HL-60 (cell line): Measurements from ENCODE around the gene CPNE4.

Source experiments
- DNase-seq, 2 experiments: peaks; one replicate each; pipeline ENCODE4 v3.0.0-alpha.2; 2010 to 2020; ENCODE audit warnings: low read depth in 1 of 2, low spot score in 1 of 2
- H3K27ac ChIP-seq: fragments of 250-450 bp; sonication (Bioruptor Pico); replicated peaks from 2 replicates; pipeline ENCODE4 v1.5.1; 2020; ENCODE audit warnings: mild to moderate bottlenecking, moderate library complexity
- H3K27me3 ChIP-seq: fragments of 250-450 bp; sonication (Bioruptor Pico); 2 replicates; pipeline ENCODE4 v1.5.1; 2021; ENCODE audit warnings: mild to moderate bottlenecking, moderate library complexity; ENCODE audit not compliant: insufficient read depth, poor library complexity, severe bottlenecking
- H3K4me3 ChIP-seq: replicated peaks from 2 replicates; pipeline ENCODE4 v1.5.1; 2011; ENCODE audit warnings: mild to moderate bottlenecking, control low read depth, low read length; ENCODE audit not compliant: insufficient read depth
- CTCF ChIP-seq: IDR thresholded peaks from one replicate; pipeline ENCODE4 v1.5.1; 2011; ENCODE audit warnings: low read length, control low read depth, inconsistent platforms; ENCODE audit not compliant: insufficient read depth
- GABPA ChIP-seq: IDR thresholded peaks from 2 replicates; pipeline ENCODE4 v1.6.1; 2012; ENCODE audit warnings: low read depth
- POLR2AphosphoS5 ChIP-seq: IDR thresholded peaks from 2 replicates; pipeline ENCODE4 v1.6.1; 2012; ENCODE audit warnings: low read depth
- SPI1 ChIP-seq: IDR thresholded peaks from 2 replicates; pipeline ENCODE4 v1.6.1; 2012; ENCODE audit warnings: low read depth, mild to moderate bottlenecking, borderline replicate concordance
- TF ChIP-seq, protein P1 (sequence below): IDR thresholded peaks from 2 replicates; pipeline ENCODE4 v1.6.1; 2012; ENCODE audit warnings: low read depth; ENCODE audit not compliant: insufficient replicate concordance

The CPNE4 gene

GRCh38 chr3:131535131-131535530, 499.7 kb downstream of the CPNE4 start:
- DNase-seq: no peak

GRCh38 chr3:131532645-131533044, 502.2 kb downstream of the CPNE4 start:
- Histone ChIP-seq H3K27ac (no peak overlapping the region), H3K4me3 (no peak overlapping the region), H3K27me3 (peaks cover 5% of the 10 kb centered on the region)
- TF ChIP-seq GABPA: no peak
- TF ChIP-seq SPI1: no peak
- no peak for TF ChIP-seq CTCF
- TF ChIP-seq, protein P1, sequence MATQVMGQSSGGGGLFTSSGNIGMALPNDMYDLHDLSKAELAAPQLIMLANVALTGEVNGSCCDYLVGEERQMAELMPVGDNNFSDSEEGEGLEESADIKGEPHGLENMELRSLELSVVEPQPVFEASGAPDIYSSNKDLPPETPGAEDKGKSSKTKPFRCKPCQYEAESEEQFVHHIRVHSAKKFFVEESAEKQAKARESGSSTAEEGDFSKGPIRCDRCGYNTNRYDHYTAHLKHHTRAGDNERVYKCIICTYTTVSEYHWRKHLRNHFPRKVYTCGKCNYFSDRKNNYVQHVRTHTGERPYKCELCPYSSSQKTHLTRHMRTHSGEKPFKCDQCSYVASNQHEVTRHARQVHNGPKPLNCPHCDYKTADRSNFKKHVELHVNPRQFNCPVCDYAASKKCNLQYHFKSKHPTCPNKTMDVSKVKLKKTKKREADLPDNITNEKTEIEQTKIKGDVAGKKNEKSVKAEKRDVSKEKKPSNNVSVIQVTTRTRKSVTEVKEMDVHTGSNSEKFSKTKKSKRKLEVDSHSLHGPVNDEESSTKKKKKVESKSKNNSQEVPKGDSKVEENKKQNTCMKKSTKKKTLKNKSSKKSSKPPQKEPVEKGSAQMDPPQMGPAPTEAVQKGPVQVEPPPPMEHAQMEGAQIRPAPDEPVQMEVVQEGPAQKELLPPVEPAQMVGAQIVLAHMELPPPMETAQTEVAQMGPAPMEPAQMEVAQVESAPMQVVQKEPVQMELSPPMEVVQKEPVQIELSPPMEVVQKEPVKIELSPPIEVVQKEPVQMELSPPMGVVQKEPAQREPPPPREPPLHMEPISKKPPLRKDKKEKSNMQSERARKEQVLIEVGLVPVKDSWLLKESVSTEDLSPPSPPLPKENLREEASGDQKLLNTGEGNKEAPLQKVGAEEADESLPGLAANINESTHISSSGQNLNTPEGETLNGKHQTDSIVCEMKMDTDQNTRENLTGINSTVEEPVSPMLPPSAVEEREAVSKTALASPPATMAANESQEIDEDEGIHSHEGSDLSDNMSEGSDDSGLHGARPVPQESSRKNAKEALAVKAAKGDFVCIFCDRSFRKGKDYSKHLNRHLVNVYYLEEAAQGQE: no peak
- TF ChIP-seq POLR2AphosphoS5: no peak
- DNase-seq: no peak

More at GRCh38 chr3:131535131-131535530, 499.7 kb downstream of the CPNE4 start:
- no peak for TF ChIP-seq POLR2AphosphoS5
- no peak for TF ChIP-seq CTCF
- no peak for TF ChIP-seq GABPA
- TF ChIP-seq, protein P1: no peak
- no peak for TF ChIP-seq SPI1
- Histone ChIP-seq H3K27me3 (no peaks in the 10 kb centered on the region), H3K27ac (no peak overlapping the region), H3K4me3 (no peak overlapping the region)

DNA sequence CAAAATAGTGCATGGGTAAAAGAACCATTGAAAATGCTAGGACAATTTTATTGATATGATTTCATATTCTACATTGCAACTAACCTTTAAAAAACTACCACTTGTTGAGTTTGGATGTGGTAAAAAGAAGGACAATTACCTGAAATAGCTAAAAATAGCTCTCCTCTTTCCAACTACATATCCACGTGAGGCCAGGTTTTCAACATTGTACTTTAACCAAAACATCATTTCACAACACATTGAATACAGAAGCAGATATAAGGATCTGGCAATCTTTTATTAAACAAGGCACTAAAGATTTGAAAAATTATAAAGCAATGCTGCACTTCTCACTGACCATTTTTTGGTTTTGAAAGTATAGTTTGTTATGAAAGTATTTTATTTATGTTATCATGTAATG, 504.0 kb downstream of the CPNE4 start:
- Histone ChIP-seq H3K27me3 (peaks cover 10% of the 10 kb centered on the region), H3K27ac (no peak overlapping the region), H3K4me3 (no peak overlapping the region)
- TF ChIP-seq POLR2AphosphoS5 (no peak), CTCF (no peak), SPI1 (no peak), GABPA (no peak)
- TF ChIP-seq, protein P1: no peak
- no peak for DNase-seq
